Neutrophil (primary cell): Measurements from ENCODE around the gene SNX30.

Experiments used
- H3K27ac ChIP-seq: fragments of 200-600 bp; sonication (generic); 2 replicates; pipeline ENCODE4 v1.5.1; 2016; ENCODE audit warnings: mild to moderate bottlenecking, moderate library complexity
- H3K27me3 ChIP-seq: fragments of 200-600 bp; sonication (generic); 2 replicates; pipeline ENCODE4 v1.6.0; 2016; ENCODE audit warnings: mild to moderate bottlenecking
- H3K36me3 ChIP-seq: fragments of 200-600 bp; sonication (generic); 2 replicates; pipeline ENCODE4 v1.5.1; 2017
- H3K4me1 ChIP-seq, 2 experiments: fragments of 200-600 bp in 1 of 2; sonication (generic) in 1 of 2; 1 replicate in 1 of 2; 2 replicates in 1 of 2; pipeline versions ENCODE4 v1.5.1 to v1.6.1; 2013 to 2016; ENCODE audit warnings: low read depth in 1 of 2, low read length in 1 of 2, mild to moderate bottlenecking in 1 of 2, moderate library complexity in 1 of 2; ENCODE audit not compliant: control insufficient read depth in 1 of 2, insufficient read depth in 1 of 2
- H3K4me3 ChIP-seq, 2 experiments: fragments of 200-600 bp in 1 of 2; sonication (generic) in 1 of 2; 1 replicate in 1 of 2; 2 replicates in 1 of 2; pipeline ENCODE4 v1.5.1; 2013 to 2016; ENCODE audit warnings: low read depth in 1 of 2, low read length in 1 of 2, mild to moderate bottlenecking in 1 of 2, moderate library complexity in 1 of 2
- H3K9me3 ChIP-seq: fragments of 200-600 bp; sonication (generic); 2 replicates; pipeline ENCODE4 v1.5.1; 2016
- TF ChIP-seq, protein P1 (sequence below): fragments of 200-600 bp; sonication (generic); IDR thresholded peaks from 2 replicates; pipeline ENCODE4 v1.5.1; 2016; ENCODE audit warnings: antibody characterized with exemption

The SNX30 gene

DNA sequence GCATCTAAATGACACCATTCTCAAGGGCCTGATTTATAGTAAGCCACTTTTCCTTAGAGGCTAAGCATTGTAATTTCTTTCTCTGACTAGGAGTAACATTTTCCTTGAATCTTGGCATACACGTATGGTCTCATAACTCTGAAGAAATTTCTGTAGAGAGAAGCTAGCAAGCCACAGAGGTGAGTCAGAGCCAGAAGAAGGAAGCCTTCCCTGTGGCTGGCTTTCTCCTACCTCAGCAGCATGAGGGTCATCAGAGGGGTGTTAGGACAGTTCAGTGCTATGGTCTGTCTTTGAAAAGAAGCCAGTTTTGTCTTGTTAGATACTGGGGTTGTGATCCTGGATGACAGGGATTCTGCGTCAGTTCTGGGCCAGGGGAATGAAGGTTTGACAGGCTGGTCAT lies 3.2 kb downstream of the SNX30 start:
- Histone ChIP-seq H3K27me3 (no peaks in the 10 kb centered on the region), H3K9me3 (no peaks in the 10 kb centered on the region), H3K36me3 (no peaks in the 10 kb centered on the region), H3K27ac (peak overlapping the region; percentile 24), H3K4me3 (no peak overlapping the region), H3K4me1 (peaks cover 52 to 72% of the 10 kb centered on the region in 2 experiments)
- TF ChIP-seq, protein P1, sequence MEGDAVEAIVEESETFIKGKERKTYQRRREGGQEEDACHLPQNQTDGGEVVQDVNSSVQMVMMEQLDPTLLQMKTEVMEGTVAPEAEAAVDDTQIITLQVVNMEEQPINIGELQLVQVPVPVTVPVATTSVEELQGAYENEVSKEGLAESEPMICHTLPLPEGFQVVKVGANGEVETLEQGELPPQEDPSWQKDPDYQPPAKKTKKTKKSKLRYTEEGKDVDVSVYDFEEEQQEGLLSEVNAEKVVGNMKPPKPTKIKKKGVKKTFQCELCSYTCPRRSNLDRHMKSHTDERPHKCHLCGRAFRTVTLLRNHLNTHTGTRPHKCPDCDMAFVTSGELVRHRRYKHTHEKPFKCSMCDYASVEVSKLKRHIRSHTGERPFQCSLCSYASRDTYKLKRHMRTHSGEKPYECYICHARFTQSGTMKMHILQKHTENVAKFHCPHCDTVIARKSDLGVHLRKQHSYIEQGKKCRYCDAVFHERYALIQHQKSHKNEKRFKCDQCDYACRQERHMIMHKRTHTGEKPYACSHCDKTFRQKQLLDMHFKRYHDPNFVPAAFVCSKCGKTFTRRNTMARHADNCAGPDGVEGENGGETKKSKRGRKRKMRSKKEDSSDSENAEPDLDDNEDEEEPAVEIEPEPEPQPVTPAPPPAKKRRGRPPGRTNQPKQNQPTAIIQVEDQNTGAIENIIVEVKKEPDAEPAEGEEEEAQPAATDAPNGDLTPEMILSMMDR: no peak

DNA sequence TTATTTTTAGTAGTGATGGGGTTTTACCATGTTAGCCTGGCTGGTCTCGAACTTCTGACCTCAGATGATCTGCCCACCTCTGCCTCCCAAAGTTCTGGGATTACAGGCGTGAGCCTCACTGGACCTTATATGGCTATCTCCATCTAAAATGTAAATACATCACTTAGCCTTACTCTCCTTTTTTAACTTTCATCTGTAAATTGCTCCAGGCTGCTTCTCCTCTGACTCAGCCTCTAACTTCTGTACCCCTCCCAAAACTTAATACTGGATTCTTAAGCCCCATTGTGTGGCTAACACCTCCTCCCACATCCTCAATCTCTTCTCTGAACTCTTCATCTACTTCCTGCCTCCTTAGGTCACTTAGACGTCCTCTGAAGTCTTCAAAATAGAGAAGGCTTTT lies 4.0 kb downstream of the SNX30 start:
- Histone ChIP-seq H3K36me3 (no peaks in the 10 kb centered on the region), H3K4me3 (no peak overlapping the region), H3K9me3 (no peaks in the 10 kb centered on the region), H3K4me1 (peaks cover 52 to 72% of the 10 kb centered on the region in 2 experiments), H3K27me3 (no peaks in the 10 kb centered on the region), H3K27ac (peak overlapping the region; percentile 74)
- TF ChIP-seq, protein P1: no peak

DNA sequence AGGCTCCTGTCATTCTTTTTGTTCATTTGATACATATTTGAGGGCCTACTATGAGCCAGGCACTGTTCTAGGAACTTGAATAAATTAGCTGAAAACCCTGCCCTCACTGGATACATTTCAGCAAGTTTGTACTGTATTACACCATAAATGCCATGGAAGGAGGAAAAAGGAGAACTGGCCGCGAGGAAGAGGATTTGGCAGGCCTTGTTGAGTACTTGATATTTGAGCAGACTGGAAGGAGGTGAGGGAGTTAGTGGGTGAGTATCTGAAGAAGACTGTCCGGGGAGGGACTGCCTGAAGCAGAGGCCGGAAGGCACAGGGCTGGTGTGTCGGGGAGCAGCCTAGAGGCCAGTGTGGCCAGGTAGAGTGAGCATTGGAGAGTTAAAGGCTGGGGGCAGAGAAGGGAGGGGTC lies 4.5 kb downstream of the SNX30 start:
- Histone ChIP-seq H3K9me3 (no peaks in the 10 kb centered on the region), H3K4me3 (no peak overlapping the region), H3K4me1 (peaks cover 53 to 71% of the 10 kb centered on the region in 2 experiments), H3K27me3 (no peaks in the 10 kb centered on the region), H3K27ac (peak overlapping the region; percentile 74), H3K36me3 (no peaks in the 10 kb centered on the region)
- TF ChIP-seq, protein P1: no peak

DNA sequence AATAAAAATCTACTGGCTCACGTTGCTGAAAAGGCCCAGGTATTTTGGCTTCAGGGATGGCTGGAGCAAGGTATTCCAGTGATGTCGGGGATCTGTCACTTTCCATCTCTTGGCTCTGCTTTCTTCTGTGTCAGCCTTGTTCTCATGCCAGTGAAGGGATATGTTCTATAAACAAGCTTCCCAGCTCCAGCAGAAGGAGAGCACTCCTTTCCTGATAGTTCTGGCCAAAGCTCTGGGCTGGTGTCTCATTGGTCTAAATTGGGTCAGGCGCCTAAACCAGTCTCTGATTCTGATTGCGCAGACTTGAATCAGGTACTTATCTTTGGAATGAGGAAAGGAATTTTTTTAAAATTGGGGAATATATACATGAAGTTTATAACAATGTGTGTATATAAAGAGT lies 5.1 kb downstream of the SNX30 start:
- Histone ChIP-seq H3K4me1 (peaks cover 50 to 70% of the 10 kb centered on the region in 2 experiments), H3K36me3 (no peaks in the 10 kb centered on the region), H3K27ac (peak overlapping the region; percentile 74), H3K9me3 (no peaks in the 10 kb centered on the region), H3K27me3 (no peaks in the 10 kb centered on the region), H3K4me3 (no peak overlapping the region)
- TF ChIP-seq, protein P1: no peak

DNA sequence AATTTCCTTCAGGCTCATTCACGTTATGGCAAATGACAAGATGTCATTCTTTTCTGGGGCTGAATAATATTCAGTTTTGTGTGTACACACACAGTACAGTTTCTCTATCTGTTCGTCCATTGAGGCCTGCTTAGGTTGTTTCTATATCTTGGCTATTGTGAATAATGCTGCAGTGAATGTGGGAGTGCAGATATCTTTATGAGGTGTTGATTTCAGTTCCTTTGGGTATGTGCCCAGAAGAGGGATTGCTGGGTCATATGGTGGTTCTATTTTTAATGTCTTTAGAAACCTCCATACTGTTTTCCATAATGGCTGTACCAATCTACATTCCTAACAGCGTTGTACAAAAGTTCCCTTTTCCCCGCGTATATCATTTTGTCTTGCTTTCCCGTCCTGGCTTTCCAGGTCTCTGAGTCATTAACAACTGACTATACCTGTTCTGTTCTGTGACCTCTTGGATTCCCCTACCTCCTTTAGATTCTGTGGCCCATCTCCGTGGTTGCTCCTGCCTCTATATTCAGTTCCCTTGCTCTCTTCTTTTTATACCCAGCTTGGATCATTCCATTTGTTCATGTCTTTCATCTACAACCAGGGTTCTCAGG lies 6.8 kb downstream of the SNX30 start:
- TF ChIP-seq, protein P1: no peak
- H3K4me3 ChIP-seq: no peak overlapping the region
- H3K27me3 ChIP-seq: no peaks in the 10 kb centered on the region
- H3K36me3 ChIP-seq: no peaks in the 10 kb centered on the region
- H3K27ac ChIP-seq: peak overlapping the region; percentile 66
- H3K9me3 ChIP-seq: no peaks in the 10 kb centered on the region
- H3K4me1 ChIP-seq: peaks cover 40 to 55% of the 10 kb centered on the region in 2 experiments
